ENCODE results near the gene CYTH2.
A peak's percentile ranks its signal among the peaks of the same experiment; 100 is the strongest.
"Not testable (repeated sequence)": the region's sequence is repeated elsewhere in the genome, so short reads cannot be mapped to it uniquely, and the experiment has no call there.

The CYTH2 gene

DNA sequence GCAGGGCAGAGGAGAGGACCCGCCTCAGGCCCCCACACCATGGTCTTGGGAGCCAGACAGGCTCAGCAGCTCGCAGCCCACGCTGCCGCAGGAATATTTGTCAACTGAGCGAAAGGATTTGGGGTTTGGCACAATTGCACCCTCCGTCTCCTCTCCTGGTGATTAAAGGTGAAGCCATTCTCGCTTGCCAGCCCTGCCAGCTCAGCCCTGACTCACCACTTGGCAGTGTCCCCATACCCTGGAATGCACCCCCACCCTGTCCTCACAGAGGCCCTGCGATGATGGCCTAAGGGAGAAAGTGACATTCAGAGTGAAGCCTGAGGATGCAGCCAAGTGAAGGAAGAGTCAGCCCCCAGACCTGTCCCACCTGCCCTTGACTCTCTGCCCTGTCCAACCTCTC is 18.8 kb downstream of the CYTH2 start:
- TF ChIP-seq, protein P1, sequence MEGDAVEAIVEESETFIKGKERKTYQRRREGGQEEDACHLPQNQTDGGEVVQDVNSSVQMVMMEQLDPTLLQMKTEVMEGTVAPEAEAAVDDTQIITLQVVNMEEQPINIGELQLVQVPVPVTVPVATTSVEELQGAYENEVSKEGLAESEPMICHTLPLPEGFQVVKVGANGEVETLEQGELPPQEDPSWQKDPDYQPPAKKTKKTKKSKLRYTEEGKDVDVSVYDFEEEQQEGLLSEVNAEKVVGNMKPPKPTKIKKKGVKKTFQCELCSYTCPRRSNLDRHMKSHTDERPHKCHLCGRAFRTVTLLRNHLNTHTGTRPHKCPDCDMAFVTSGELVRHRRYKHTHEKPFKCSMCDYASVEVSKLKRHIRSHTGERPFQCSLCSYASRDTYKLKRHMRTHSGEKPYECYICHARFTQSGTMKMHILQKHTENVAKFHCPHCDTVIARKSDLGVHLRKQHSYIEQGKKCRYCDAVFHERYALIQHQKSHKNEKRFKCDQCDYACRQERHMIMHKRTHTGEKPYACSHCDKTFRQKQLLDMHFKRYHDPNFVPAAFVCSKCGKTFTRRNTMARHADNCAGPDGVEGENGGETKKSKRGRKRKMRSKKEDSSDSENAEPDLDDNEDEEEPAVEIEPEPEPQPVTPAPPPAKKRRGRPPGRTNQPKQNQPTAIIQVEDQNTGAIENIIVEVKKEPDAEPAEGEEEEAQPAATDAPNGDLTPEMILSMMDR (conservative IDR thresholded peaks at IDR 0.05; ENCODE audit: low read length): no peak
- DNase-seq (ENCODE audit: low read depth): peak; percentile 87
- H3K4me3 ChIP-seq (ENCODE audit: low read length): no peak overlapping the region

DNA sequence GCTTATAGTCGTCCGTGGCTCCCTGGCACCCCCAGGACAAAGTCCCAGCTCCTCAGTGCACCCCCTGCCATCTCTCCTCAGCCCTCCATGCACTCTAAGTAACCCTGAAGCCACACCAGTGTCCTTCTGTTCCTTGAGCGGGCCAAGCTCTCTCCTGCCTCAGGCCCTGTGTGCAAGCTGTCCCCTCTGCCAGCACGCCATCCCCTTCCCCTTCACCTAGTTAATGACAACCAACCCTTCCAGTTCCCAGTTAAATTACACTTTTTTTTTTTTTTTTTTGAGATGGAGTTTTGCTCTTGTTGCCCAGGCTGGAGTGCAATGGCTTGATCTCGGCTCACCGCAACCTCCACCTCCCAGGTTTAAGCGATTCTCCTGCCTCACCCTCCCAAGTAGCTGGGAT is 19.3 kb downstream of the CYTH2 start:
- not testable (repeated sequence) for DNase-seq (ENCODE audit: low read depth); H3K4me3 ChIP-seq (ENCODE audit: low read length)

DNA sequence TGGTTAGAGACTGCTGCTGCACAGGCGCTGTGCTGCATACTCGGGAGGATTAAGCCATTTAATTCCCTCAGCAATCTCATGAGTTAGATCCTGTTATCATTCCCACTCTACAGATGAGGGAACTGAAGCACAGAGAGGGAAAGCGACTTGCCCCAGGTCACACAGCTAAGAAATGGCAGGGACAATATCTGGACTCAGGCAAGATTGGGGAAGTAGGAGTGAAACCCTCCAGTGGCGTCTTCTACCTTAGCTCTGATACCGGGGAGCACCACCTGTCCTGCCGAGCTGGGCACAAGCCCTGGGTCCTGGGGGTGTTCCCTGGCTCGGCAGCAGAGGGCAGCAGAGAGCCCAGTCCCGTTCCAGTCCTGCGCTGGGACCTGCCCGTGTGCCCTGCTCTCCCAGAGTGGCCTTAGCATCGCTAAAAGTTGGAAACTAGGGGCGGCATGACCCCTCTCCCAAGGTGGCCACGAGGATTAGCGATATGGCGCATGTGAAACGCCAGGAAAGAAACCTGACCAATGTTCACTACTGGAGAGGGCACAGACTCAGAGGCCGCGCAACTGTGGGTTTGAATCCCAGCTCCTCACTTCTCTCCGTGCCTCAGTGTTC is 20.5 kb downstream of the CYTH2 start:
- TF ChIP-seq, protein P1 (conservative IDR thresholded peaks at IDR 0.05; ENCODE audit: low read length): peak; percentile 88
- H3K4me3 ChIP-seq (ENCODE audit: low read length): no peak overlapping the region
- DNase-seq (ENCODE audit: low read depth): peak; percentile 34

- DNase-seq (ENCODE audit: low read depth): no peak
- H3K4me3 ChIP-seq (ENCODE audit: low read length): no peak overlapping the region
Observed at GRCh38 chr19:48490981-48491792, 22.0 kb downstream of the CYTH2 start.

DNA sequence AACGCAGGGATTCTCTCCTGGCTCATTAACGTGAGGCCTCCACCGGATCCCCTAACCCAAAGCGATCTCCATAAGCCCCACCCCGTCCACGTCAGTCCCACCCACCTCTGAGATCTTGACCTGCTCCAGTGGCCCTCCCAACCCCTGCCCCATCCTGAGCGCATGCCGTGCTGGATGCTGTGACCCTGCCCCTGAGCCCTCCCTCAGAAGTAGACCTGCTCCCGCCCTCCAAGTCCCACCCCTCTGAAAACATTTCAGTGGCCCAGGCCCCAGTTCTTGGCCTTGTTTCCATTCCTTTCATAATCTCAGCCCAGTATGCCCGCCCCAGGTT is 22.6 kb downstream of the CYTH2 start:
- TF ChIP-seq, protein P1 (conservative IDR thresholded peaks at IDR 0.05; ENCODE audit: low read length): no peak
- DNase-seq (ENCODE audit: low read depth): no peak
- no peak overlapping the region for H3K4me3 ChIP-seq (ENCODE audit: low read length)

More at GRCh38 chr19:48490981-48491792, 22.0 kb downstream of the CYTH2 start:
- TF ChIP-seq, protein P1 (conservative IDR thresholded peaks at IDR 0.05; ENCODE audit: low read length): no peak

DNA sequence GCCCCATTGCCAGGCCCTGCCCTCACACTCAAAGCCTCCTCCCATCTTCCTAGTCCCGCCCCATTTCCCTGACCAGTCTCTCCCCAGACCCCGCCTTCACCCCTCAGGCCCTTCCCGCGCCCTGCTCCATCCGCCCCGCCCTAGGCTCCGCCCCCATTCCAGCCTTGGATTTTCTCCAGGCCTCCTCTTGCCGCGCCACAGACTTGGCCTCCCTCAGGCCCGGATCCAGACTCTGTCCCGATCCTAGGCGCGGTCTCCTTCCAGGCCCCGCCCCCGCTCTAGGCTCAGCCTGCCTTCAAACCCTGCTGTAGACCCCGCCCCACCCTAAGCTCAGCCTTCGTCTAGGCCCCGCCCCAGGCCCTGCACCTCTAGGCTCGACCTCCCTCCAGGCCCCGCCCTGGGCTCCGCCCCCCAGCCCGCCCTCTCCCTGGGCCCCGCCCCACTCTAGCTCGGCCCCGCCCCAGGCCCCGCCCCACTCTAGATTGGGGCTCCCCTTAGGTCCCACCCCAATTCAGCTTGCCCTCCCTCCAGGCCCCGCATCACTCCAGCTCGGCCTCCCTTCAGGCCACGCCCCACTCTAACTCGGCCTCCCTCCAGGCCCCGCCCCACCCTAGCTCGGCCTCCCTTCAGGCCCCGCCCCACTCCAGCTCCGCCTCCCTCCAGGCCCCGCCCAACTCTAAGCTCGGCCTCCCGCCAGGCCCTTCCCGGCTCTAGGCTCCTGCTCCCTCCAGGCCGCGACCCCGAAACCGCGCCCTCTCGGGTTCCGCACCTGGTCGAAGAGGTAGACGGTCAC is 24.0 kb downstream of the CYTH2 start:
- DNase-seq (ENCODE audit: low read depth): peak; percentile 97
- peak overlapping the region; percentile 74 for H3K4me3 ChIP-seq (ENCODE audit: low read length)
- TF ChIP-seq, protein P1 (conservative IDR thresholded peaks at IDR 0.05; ENCODE audit: low read length): no peak

- peak overlapping the region; percentile 74 for H3K4me3 ChIP-seq (ENCODE audit: low read length)
- DNase-seq (ENCODE audit: low read depth): no peak
- TF ChIP-seq, protein P1 (conservative IDR thresholded peaks at IDR 0.05; ENCODE audit: low read length): no peak
Observed at GRCh38 chr19:48493718-48494401, 24.7 kb downstream of the CYTH2 start.

Data from AG10803 (cell line).